ENCODE results near the gene FADS2. TPM values are rescaled to one million over a fixed set of nuclear protein-coding genes. Genes with fewer than 3 reads are reported as not detected.

FADS2 gene
- total RNA-seq, 1 experiment from 2014 or later: 17.1 TPM

DNA sequence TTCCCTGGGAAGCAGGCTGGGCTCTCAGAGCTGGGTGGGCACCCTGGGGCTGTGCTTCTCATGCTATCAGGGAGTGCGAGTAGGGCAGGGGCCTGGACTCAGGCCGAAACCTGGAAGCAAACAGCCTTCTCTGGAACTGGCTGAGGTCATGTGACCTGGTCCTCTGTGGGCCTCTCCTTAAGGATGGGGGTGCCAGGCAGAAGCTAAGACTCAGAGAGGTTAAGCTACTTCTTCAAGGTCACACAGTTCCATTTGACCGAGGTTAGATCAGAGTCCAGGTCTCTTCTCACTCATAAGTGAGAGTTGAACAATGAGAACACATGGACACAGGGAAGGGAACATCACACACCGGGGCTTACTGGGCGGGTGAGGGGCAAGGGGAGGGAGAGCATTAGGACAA is 55.8 kb downstream of the FADS2 start:
- no peak overlapping the region for H2AFZ ChIP-seq (ENCODE audit: low read depth, low read length, poor library complexity, severe bottlenecking)
- BruUV-seq (replicated peaks): no TSS peak
- ATAC-seq (no peak), DNase-seq (ENCODE audit: low read depth, low spot score) (no peak)
- H3K9ac ChIP-seq (ENCODE audit: low read length): no peak overlapping the region
- H3K27me3 ChIP-seq (ENCODE audit: insufficient read depth, low read length): no peaks in the 10 kb centered on the region
- peaks cover 0 to 6% of the 10 kb centered on the region in 2 experiments; a peak in 1 of 4 replicates for H3K9me3 ChIP-seq (ENCODE audit: control insufficient read depth in 1 of 2, insufficient read depth in 1 of 2, low read depth in 1 of 2, low read length in 2 of 2)
- no peaks in the 10 kb centered on the region for H3K79me2 ChIP-seq (ENCODE audit: insufficient read depth, low read length)
- H3K36me3 ChIP-seq (ENCODE audit: control insufficient read depth in 1 of 2, insufficient read depth in 2 of 2, low read length in 2 of 2): peaks cover 0 to 3% of the 10 kb centered on the region in 2 experiments; a peak in 2 of 4 replicates
- ChIA-PET RAD21 (ENCODE audit: low non-redundant PET in 1 of 2, low total read pairs in 2 of 2, uncharacterized antibody in 2 of 2, unreplicated experiment in 2 of 2) (no interaction called here), POLR2A (no interaction called here), CTCF (interaction anchor here (2.0 kb wide), 1 partner anchor 13 kb away, joined by 4 read pairs; no protein-coding TSS in a partner anchor)
- no peaks in the 10 kb centered on the region for H3K9me2 ChIP-seq (ENCODE audit: insufficient read depth)
- no peak overlapping the region for H3K4me2 ChIP-seq (ENCODE audit: low read length)
- peaks cover 11 to 24% of the 10 kb centered on the region in 2 experiments; a peak in 3 of 4 replicates for H3K4me1 ChIP-seq (ENCODE audit: control insufficient read depth in 1 of 2, insufficient read depth in 2 of 2, low read length in 2 of 2)
- no peak overlapping the region for H3K4me3 ChIP-seq (replicated peaks in 1 of 2; ENCODE audit: low read depth in 1 of 2, low read length in 2 of 2)
- H4K20me1 ChIP-seq (ENCODE audit: insufficient read depth): no peaks in the 10 kb centered on the region
- intact Hi-C loops (cut with micrococcal nuclease): no loop called here
- no peak for TF ChIP-seq ZFX (IDR thresholded peaks at IDR 0.05)
- TF ChIP-seq, protein P1, sequence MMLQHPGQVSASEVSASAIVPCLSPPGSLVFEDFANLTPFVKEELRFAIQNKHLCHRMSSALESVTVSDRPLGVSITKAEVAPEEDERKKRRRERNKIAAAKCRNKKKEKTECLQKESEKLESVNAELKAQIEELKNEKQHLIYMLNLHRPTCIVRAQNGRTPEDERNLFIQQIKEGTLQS (IDR thresholded peaks at IDR 0.05): no peak
- TF ChIP-seq, protein P2, sequence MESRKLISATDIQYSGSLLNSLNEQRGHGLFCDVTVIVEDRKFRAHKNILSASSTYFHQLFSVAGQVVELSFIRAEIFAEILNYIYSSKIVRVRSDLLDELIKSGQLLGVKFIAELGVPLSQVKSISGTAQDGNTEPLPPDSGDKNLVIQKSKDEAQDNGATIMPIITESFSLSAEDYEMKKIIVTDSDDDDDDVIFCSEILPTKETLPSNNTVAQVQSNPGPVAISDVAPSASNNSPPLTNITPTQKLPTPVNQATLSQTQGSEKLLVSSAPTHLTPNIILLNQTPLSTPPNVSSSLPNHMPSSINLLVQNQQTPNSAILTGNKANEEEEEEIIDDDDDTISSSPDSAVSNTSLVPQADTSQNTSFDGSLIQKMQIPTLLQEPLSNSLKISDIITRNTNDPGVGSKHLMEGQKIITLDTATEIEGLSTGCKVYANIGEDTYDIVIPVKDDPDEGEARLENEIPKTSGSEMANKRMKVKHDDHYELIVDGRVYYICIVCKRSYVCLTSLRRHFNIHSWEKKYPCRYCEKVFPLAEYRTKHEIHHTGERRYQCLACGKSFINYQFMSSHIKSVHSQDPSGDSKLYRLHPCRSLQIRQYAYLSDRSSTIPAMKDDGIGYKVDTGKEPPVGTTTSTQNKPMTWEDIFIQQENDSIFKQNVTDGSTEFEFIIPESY (IDR thresholded peaks at IDR 0.05; ENCODE audit: extremely low read depth, insufficient replicate concordance, low read length): no peak
- TF ChIP-seq TCF7L2 (IDR thresholded peaks at IDR 0.05; ENCODE audit: borderline replicate concordance, extremely low read depth, insufficient read depth, insufficient read length): no peak
- TF ChIP-seq EZH2 (IDR thresholded peaks at IDR 0.05): no peak
- TF ChIP-seq SIN3A (IDR thresholded peaks at IDR 0.05; ENCODE audit: low read depth): no peak
- TF ChIP-seq, protein P3, sequence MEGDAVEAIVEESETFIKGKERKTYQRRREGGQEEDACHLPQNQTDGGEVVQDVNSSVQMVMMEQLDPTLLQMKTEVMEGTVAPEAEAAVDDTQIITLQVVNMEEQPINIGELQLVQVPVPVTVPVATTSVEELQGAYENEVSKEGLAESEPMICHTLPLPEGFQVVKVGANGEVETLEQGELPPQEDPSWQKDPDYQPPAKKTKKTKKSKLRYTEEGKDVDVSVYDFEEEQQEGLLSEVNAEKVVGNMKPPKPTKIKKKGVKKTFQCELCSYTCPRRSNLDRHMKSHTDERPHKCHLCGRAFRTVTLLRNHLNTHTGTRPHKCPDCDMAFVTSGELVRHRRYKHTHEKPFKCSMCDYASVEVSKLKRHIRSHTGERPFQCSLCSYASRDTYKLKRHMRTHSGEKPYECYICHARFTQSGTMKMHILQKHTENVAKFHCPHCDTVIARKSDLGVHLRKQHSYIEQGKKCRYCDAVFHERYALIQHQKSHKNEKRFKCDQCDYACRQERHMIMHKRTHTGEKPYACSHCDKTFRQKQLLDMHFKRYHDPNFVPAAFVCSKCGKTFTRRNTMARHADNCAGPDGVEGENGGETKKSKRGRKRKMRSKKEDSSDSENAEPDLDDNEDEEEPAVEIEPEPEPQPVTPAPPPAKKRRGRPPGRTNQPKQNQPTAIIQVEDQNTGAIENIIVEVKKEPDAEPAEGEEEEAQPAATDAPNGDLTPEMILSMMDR (IDR thresholded peaks at IDR 0.05 in 2 of 3, conservative IDR thresholded peaks at IDR 0.05 in 1 of 3; ENCODE audit: borderline replicate concordance in 1 of 3, insufficient read depth in 1 of 3, low read depth in 2 of 3, low read length in 2 of 3): no peak
- no peak for TF ChIP-seq RAD21 (IDR thresholded peaks at IDR 0.05; ENCODE audit: low read depth)
- TF ChIP-seq, protein P4, sequence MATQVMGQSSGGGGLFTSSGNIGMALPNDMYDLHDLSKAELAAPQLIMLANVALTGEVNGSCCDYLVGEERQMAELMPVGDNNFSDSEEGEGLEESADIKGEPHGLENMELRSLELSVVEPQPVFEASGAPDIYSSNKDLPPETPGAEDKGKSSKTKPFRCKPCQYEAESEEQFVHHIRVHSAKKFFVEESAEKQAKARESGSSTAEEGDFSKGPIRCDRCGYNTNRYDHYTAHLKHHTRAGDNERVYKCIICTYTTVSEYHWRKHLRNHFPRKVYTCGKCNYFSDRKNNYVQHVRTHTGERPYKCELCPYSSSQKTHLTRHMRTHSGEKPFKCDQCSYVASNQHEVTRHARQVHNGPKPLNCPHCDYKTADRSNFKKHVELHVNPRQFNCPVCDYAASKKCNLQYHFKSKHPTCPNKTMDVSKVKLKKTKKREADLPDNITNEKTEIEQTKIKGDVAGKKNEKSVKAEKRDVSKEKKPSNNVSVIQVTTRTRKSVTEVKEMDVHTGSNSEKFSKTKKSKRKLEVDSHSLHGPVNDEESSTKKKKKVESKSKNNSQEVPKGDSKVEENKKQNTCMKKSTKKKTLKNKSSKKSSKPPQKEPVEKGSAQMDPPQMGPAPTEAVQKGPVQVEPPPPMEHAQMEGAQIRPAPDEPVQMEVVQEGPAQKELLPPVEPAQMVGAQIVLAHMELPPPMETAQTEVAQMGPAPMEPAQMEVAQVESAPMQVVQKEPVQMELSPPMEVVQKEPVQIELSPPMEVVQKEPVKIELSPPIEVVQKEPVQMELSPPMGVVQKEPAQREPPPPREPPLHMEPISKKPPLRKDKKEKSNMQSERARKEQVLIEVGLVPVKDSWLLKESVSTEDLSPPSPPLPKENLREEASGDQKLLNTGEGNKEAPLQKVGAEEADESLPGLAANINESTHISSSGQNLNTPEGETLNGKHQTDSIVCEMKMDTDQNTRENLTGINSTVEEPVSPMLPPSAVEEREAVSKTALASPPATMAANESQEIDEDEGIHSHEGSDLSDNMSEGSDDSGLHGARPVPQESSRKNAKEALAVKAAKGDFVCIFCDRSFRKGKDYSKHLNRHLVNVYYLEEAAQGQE (IDR thresholded peaks at IDR 0.05; ENCODE audit: low read depth): no peak
- no peak for TF ChIP-seq CEBPB (IDR thresholded peaks at IDR 0.05; ENCODE audit: low read depth)
- TF ChIP-seq, protein P5, sequence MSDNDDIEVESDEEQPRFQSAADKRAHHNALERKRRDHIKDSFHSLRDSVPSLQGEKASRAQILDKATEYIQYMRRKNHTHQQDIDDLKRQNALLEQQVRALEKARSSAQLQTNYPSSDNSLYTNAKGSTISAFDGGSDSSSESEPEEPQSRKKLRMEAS (IDR thresholded peaks at IDR 0.05): no peak
- no peak for TF ChIP-seq SRF (IDR thresholded peaks at IDR 0.05; ENCODE audit: low read depth)
- no peak for TF ChIP-seq CBX3 (IDR thresholded peaks at IDR 0.05; ENCODE audit: low read depth)
- no peak for TF ChIP-seq POLR2AphosphoS5 (IDR thresholded peaks at IDR 0.05; ENCODE audit: low read depth, low read length)
- no peak for TF ChIP-seq EZH2phosphoT487 (IDR thresholded peaks at IDR 0.05; ENCODE audit: borderline replicate concordance)
- no peak for TF ChIP-seq YY1 (IDR thresholded peaks at IDR 0.05; ENCODE audit: extremely low read depth, insufficient replicate concordance, low read depth, low read length)
- H3K27ac ChIP-seq (ENCODE audit: low read depth, low read length): no peak overlapping the region

Data from HCT116 (cell line).